ENCODE data around the gene IHH.

Gene IHH

DNA sequence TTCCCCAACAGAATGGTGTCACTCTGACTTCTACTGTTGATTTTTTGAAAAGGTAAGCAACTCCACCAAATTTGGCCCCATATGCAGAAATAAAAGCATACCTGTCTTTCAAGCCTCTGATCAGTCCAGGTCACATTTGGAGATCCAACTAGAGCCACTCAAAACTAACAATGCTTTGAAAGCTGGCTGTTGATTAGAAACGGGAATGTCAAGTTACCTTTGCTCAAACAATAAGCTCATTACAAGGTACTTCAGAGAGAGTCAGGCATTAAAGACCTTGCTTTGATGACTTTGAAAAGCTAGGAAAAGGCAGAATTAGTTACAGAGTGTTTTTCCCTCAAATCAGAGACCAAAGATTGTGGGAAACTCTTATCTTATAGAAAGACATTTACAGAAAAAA lies 4.8 kb upstream of the IHH start:
- TF ChIP-seq, protein P1, sequence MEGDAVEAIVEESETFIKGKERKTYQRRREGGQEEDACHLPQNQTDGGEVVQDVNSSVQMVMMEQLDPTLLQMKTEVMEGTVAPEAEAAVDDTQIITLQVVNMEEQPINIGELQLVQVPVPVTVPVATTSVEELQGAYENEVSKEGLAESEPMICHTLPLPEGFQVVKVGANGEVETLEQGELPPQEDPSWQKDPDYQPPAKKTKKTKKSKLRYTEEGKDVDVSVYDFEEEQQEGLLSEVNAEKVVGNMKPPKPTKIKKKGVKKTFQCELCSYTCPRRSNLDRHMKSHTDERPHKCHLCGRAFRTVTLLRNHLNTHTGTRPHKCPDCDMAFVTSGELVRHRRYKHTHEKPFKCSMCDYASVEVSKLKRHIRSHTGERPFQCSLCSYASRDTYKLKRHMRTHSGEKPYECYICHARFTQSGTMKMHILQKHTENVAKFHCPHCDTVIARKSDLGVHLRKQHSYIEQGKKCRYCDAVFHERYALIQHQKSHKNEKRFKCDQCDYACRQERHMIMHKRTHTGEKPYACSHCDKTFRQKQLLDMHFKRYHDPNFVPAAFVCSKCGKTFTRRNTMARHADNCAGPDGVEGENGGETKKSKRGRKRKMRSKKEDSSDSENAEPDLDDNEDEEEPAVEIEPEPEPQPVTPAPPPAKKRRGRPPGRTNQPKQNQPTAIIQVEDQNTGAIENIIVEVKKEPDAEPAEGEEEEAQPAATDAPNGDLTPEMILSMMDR (IDR thresholded peaks at IDR 0.05; ENCODE audit: low read depth, low read length): no peak

DNA sequence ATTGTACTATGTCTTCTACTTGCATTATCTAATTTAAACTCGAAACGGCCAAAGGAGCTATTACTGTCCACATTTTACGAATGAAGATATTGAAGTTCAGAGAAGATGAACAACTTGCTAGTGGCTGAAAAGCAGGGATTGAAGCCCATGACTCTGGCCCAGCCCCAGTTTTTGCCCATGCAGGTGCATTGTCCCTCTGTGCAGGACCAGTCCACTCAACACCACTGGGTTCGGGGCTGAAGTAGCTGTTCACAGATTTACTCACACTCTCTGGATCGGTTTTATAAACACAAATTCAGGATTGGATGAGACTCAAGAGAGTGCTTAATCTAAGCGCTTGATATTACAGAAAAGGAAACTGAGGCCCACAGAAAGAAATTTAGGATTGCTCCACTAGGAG lies 1.4 kb upstream of the IHH start:
- DNase-seq (ENCODE audit: low read depth in 2 of 2): no peak
- TF ChIP-seq, protein P1 (IDR thresholded peaks at IDR 0.05; ENCODE audit: low read depth, low read length): no peak
- no peak overlapping the region for H3K4me3 ChIP-seq (replicated peaks in 1 of 2; ENCODE audit: low read depth in 2 of 2, low read length in 2 of 2)

More for the DNA sequence above, 4.8 kb upstream of the IHH start:
- no peak for DNase-seq (ENCODE audit: low read depth in 2 of 2)
- H3K4me3 ChIP-seq (replicated peaks in 1 of 2; ENCODE audit: low read depth in 2 of 2, low read length in 2 of 2): no peak overlapping the region

DNA sequence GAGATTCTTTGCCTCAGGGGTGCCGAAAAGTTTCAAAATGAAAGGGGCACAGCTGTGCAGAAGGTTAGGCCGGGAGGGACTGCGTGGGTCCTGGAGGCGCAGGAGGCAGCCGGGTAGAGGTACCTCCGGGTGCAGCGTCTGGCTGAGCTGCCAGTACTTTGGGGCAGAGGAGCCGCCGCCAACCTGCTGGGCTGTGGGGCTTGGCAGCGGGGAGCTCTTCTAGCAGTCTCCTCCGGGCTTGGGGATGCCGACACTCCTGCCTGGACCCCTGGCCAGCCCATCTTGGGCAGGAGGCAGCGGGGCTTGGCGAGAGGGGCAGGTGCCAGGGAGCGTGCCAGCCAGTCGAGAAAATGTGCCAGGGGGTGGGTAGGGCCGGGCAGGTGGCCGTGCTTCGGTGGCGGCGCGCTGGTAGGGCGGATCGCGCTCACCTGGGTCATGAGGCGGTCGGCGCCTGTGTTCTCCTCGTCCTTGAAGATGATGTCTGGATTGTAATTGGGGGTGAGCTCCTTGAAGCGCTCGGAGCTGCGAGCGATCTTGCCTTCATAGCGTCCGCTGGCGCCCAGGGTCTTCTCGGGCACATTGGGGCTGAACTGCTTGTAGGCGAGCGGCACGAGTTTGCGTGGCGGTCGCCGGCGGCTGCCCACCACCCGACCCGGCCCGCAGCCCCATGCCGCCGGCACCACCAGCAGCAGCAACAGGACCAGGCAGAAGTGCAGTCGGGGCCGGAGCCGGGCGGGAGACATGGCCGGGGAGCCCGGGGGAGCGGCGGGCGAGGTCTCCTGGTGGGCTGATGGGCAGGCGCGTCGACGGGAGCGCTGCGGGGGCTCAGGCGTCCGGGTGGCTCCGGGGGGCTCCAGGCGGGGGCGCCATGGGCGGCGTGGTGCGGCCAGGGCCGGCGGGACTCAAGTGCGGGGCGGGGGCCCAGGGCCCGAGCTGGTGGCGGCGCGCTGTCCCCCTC lies 717 bp downstream of the IHH start:
- TF ChIP-seq, protein P1 (IDR thresholded peaks at IDR 0.05; ENCODE audit: low read depth, low read length): no peak
- no peak overlapping the region for H3K4me3 ChIP-seq (replicated peaks in 1 of 2; ENCODE audit: low read depth in 2 of 2, low read length in 2 of 2)
- DNase-seq (ENCODE audit: low read depth in 2 of 2): no peak

DNA sequence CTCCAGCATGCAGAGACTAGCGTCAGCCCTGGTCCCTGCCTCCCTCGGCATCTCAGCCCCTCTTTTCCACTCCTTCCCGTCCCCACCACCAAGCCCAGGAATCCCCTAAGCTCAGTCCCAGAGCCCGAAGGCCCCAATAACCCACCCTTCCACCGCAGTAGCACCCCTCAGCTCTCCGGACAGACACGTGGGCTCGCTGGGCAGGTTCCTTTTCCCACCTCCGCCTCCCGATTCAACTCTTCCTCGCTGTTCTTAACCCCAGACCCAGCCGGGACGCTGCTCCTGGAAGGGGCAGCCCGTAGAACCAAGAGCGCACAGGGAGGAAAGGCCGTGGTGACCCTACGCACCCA lies 1.4 kb downstream of the IHH start:
- TF ChIP-seq, protein P1 (IDR thresholded peaks at IDR 0.05; ENCODE audit: low read depth, low read length): no peak
- DNase-seq (ENCODE audit: low read depth in 2 of 2): no peak
- H3K4me3 ChIP-seq (replicated peaks in 1 of 2; ENCODE audit: low read depth in 2 of 2, low read length in 2 of 2): no peak overlapping the region

DNA sequence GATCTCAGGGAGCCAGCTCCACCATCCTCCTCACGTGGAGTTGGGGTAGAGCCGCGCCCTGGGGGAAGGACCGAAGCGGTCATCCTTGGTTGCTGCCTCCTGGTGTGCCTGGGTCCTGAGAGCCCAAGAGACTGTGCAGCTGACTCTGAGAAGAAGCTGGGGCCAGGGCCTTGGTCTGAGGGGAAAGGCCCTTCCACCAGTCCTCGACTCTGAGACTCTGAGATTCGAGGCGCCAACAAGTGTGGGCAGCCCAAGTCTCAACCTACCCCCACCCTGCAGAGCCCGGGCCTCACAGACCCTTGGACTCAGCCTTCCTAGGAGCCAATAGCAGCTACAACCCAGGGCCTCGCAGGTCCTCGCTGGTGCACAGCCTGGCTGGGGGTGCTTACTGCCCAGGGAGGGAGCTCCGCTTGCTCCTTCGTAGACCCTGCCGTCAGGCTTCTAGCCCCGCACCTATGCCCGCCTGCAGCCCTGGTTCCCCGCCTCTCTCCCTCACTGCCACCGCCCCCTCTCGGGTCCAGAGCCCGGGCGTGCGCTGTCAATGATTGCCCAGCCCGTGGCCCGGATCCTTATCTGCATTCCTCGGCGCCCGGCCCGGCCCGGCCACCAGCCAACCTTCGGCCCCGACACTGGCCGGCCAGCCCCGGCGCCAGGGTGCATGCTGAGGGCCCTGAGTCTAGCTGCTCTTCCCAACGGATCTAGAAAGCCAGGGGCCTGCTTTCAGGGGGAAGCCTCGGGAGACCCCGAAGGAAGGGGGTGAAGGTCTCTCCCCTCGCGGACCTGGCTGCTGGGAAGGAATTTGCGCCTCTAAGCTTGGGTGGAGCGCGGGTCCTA lies 2.0 kb downstream of the IHH start:
- DNase-seq (ENCODE audit: low read depth in 2 of 2): peak in 1 of 2 donors; percentile 29
- TF ChIP-seq, protein P1 (IDR thresholded peaks at IDR 0.05; ENCODE audit: low read depth, low read length): no peak
- no peak overlapping the region for H3K4me3 ChIP-seq (replicated peaks in 1 of 2; ENCODE audit: low read depth in 2 of 2, low read length in 2 of 2)

DNA sequence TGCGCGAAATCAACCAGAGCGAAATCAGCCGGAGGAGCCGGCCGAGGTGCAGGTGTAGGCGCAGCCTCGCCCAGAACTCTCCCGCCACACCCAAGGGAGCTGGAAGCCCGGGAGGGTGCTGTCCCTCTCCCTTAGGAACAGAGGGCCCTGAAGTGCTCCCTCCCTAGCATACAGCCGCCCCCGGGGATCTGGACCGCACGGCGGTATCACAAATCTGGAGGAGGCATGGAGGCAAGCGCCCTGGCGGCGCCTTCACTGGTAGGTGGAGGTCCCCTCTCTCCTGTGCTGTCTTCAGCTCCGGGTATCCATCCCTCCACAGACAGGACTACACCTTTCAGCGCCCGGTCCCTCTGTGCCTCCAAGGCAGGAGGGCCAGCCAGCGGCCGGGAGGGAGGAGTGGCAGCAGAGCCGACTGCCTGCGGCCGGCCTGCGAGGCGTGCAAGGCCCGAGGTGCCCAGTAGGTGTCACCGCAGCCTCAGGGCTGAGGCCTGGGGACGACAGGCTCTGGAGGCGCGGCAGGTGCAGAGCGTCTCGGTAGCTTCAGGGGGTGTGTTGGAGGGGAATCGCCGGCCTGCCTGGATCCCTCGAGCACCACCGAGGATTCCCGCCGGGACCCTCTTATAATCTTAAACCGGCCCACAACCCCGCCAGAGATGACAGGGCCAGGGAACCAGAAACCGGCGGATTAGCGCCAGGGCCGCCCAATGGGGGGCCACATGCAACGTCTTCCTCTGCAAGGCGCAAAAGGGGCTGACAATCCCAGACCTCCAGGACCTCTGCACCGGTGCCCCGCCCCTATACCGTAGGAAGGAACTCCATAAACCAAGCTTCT lies 2.8 kb downstream of the IHH start:
- DNase-seq (ENCODE audit: low read depth in 2 of 2): peak; percentile 63 to 75
- H3K4me3 ChIP-seq (replicated peaks in 1 of 2; ENCODE audit: low read depth in 2 of 2, low read length in 2 of 2): no peak overlapping the region
- TF ChIP-seq, protein P1 (IDR thresholded peaks at IDR 0.05; ENCODE audit: low read depth, low read length): peak; percentile 83

Data from cardiac fibroblast (primary cell).